ENCODE measurements around the gene ZSWIM8. TPM values are rescaled to one million over a fixed set of nuclear protein-coding genes. Genes with fewer than 3 reads are reported as not detected.

The ZSWIM8 gene
- total and polyA plus RNA-seq, 10 of the 15 experiments (the other 5 are each of a cell fraction or from before 2014, with no cell fraction given) = 7.8 to 47.1 (median 23.6) TPM

- ChIA-PET SMC1A (ENCODE audit: uncharacterized antibody, unreplicated experiment) (interaction anchor here (0.7 to 11.4 kb wide), 22 partner anchors 10 to 385 kb away, joined by 3 to 270 read pairs (median 4); partner anchors contain the start of genes CAMK2G, CHCHD1 and SEC24C), CTCF (interaction anchor here (0.6 to 12.4 kb wide), 32 partner anchors 9 to 1271 kb away, joined by 3 to 440 read pairs (median 4); partner anchors contain the start of gene CAMK2G), RAD21 (ENCODE audit: unreplicated experiment) (interaction anchor here (0.6 to 11.6 kb wide), 15 partner anchors 10 to 540 kb away, joined by 3 to 299 read pairs (median 5); partner anchors contain the start of gene CAMK2G), POLR2A (interaction anchor here (0.5 to 2.7 kb wide), 7 partner anchors 11 to 271 kb away, joined by 3 to 24 read pairs (median 4); no protein-coding TSS in a partner anchor)
- H2AFZ ChIP-seq (ENCODE audit: control insufficient read depth, low read depth, low read length) = no peak overlapping the region
- intact Hi-C loops (cut with micrococcal nuclease; ENCODE audit: unreplicated experiment) = loop anchor here (1.0 to 5.0 kb wide), 4 partner anchors 26 to 91 kb away; a partner anchor contains a TSS
- WGBS (ENCODE audit: insufficient coverage, insufficient replicate concordance, low lambda C conversion rate, missing lambda C conversion rate) = 23% methylated on average over 17 of the region's 17 CpGs
- in situ Hi-C loops (cut with MboI) = loop anchor here (5.0 kb wide), 2 partner anchors 33 to 88 kb away; no protein-coding TSS in a partner anchor
- H3K4me2 ChIP-seq (ENCODE audit: control insufficient read depth, insufficient read depth) = no peak overlapping the region
- no peaks in the 10 kb centered on the region for H3K27me3 ChIP-seq (replicated peaks in 1 of 2; ENCODE audit: control insufficient read depth in 2 of 2, insufficient read depth in 2 of 2, low read length in 1 of 2)
- H3K9me3 ChIP-seq (replicated peaks; ENCODE audit: control insufficient read depth, insufficient read depth, low read length) = no peaks in the 10 kb centered on the region
- H3K36me3 ChIP-seq (ENCODE audit: control insufficient read depth in 2 of 2, insufficient read depth in 2 of 2, low read length in 1 of 2) = peaks cover 22 to 28% of the 10 kb centered on the region in 2 experiments; a peak in 3 of 4 replicates
- BruUV-seq (replicated peaks) = no TSS peak
- H4K20me1 ChIP-seq (ENCODE audit: control insufficient read depth, insufficient read depth) = no peaks in the 10 kb centered on the region
- peak; percentile 99 for ATAC-seq
- H3K79me2 ChIP-seq (ENCODE audit: control insufficient read depth, insufficient read depth, low read length) = no peaks in the 10 kb centered on the region
- H3K4me1 ChIP-seq (ENCODE audit: control insufficient read depth, insufficient read depth, low read length) = peaks cover 5% of the 10 kb centered on the region; the same call in 1 of the 2 replicates
- DNase-seq (ENCODE audit: low read depth, low spot score) = peak; percentile 85
- no peak overlapping the region for H3K27ac ChIP-seq (ENCODE audit: control insufficient read depth, insufficient read depth)
- no peak overlapping the region for H3K4me3 ChIP-seq
- no peak overlapping the region for H3K9ac ChIP-seq (ENCODE audit: control insufficient read depth, insufficient read depth, low read length)
- peak; percentile 98 for FAIRE-seq
- TF ChIP-seq STAT3 (IDR thresholded peaks at IDR 0.05; ENCODE audit: low read depth, low read length) (no peak), ZBTB40 (IDR thresholded peaks at IDR 0.05; ENCODE audit: borderline replicate concordance) (no peak), USF1 (IDR thresholded peaks at IDR 0.05; ENCODE audit: borderline replicate concordance, extremely low read length, insufficient read depth, low read depth, low read length) (no peak), TBL1XR1 (IDR thresholded peaks at IDR 0.05; ENCODE audit: low read depth, low read length) (peak; percentile 78; the same call in 1 of the 2 replicates), CBFB (IDR thresholded peaks at IDR 0.05; ENCODE audit: low read depth) (peak; percentile 81; the same call in 1 of the 2 replicates), PAX8 (IDR thresholded peaks at IDR 0.05) (no peak), E2F4 (IDR thresholded peaks at IDR 0.05; ENCODE audit: low read depth, low read length) (no peak), MYB (IDR thresholded peaks at IDR 0.05; ENCODE audit: borderline replicate concordance, low read depth, low read length) (peak; percentile 80; the same call in 1 of the 2 replicates), TCF3 (IDR thresholded peaks at IDR 0.05; ENCODE audit: borderline replicate concordance, insufficient read depth, low read depth, low read length) (no peak), NFXL1 (IDR thresholded peaks at IDR 0.05; ENCODE audit: borderline replicate concordance) (no peak), SMC3 (IDR thresholded peaks at IDR 0.05; ENCODE audit: borderline replicate concordance, low read length) (peak; percentile 100), ATF7 (IDR thresholded peaks at IDR 0.05; ENCODE audit: low read depth) (peak; percentile 97), RAD51 (IDR thresholded peaks at IDR 0.05) (peak; percentile 95), ZNF384 (IDR thresholded peaks at IDR 0.05; ENCODE audit: borderline replicate concordance, low read depth, low read length) (no peak)
Observed at GRCh38 chr10:73848821-73849489, 63.5 kb downstream of the ZSWIM8 start.

Measured in GM12878 (cell line).